Tibial nerve (tissue), 4 donors: Measurements from ENCODE around the gene WFDC8. TPM values are rescaled to one million over a fixed set of nuclear protein-coding genes. Genes with fewer than 3 reads are reported as not detected.
"Not testable (repeated sequence)": the region's sequence is repeated elsewhere in the genome, so short reads cannot be mapped to it uniquely, and the experiment has no call there.

Experiments
- DNase-seq, 2 donors: peaks; one replicate each; pipeline ENCODE4 v3.0.0-alpha.2; 2019; ENCODE audit warnings: low spot score in 2 of 2
- H3K27ac ChIP-seq, 4 donors: fragments of 200-600 bp; sonication (generic) in 3 of 4; one replicate each; pipeline ENCODE4 v1.5.1; 2017 to 2019; ENCODE audit warnings: mild to moderate bottlenecking in 1 of 4
- H3K27me3 ChIP-seq, 2 donors: fragments of 200-600 bp; sonication (generic) in 1 of 2; one replicate each; pipeline versions ENCODE4 v1.5.1 to v1.6.0; 2017 to 2019
- H3K36me3 ChIP-seq, 3 donors: fragments of 200-600 bp; sonication (generic); one replicate each; pipeline ENCODE4 v1.5.1; 2018 to 2019
- H3K4me1 ChIP-seq, 4 donors: fragments of 200-600 bp; sonication (generic) in 3 of 4; one replicate each; pipeline ENCODE4 v1.5.1; 2017 to 2019
- H3K4me3 ChIP-seq, 4 donors: fragments of 200-600 bp; sonication (generic) in 3 of 4; one replicate each; pipeline ENCODE4 v1.5.1; 2017 to 2019; ENCODE audit warnings: mild to moderate bottlenecking in 1 of 4, moderate library complexity in 1 of 4
- H3K9me3 ChIP-seq, 4 donors: fragments of 200-600 bp; sonication (generic) in 3 of 4; one replicate each; pipeline ENCODE4 v1.5.1; 2017 to 2019
- EP300 ChIP-seq, 2 donors: sonication (generic); formaldehyde crosslinking; IDR thresholded peaks; one replicate each; pipeline ENCODE4 v1.6.1; 2017; ENCODE audit warnings: antibody characterized with exemption in 2 of 2, mild to moderate bottlenecking in 1 of 2
- POLR2A ChIP-seq, 2 donors: fragments of 450-650 bp; IDR thresholded peaks; one replicate each; pipeline ENCODE4 v1.6.1; 2017; ENCODE audit warnings: antibody characterized with exemption in 2 of 2, mild to moderate bottlenecking in 2 of 2, moderate library complexity in 2 of 2
- WGBS, 2 donors: methylation state at CpG; one replicate each; pipeline ENCODE4 v1.1.5; 2018; 5-methylcytosine and 5-hydroxymethylcytosine counted together
- total RNA-seq, 4 donors: library from RNA; depleted of rRNA; stranded (reverse); fragments of >200 nt; gene quantifications; one replicate each; pipeline ENCODE4 v1.1.0, GENCODE V29; 2016
- TF ChIP-seq, protein P1 (sequence below), 5 experiments: fragments of 200-600 bp in 3 of 5; fragments of 450-650 bp in 2 of 5; sonication (generic) in 3 of 5; IDR thresholded peaks; one replicate each; pipeline ENCODE4 v1.5.1; 2016 to 2019; ENCODE audit warnings: antibody characterized with exemption in 5 of 5, mild to moderate bottlenecking in 3 of 5, moderate library complexity in 2 of 5

The WFDC8 gene
- total RNA-seq, 4 donors from 2014 or later: not detected

DNA sequence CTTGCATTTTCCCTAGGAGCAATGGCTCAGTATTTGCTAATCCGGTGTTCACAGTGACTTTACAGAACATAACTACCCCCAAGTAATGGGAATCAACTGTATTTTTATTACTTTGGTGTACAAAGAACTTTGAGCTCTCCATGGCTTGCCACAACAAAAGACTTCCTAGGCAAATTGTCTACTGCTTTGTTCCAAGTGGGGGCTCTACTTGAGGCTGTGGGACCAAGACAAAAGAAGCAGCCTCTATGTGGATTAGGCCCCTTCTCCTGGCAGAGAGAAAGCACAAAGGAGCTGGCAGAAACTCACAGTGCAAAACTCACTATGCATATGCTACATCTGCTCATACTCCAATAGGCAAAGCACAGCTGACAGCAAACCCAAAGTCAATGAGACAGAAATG, 853 bp downstream of the WFDC8 start:
- no peak overlapping the region for H3K4me3 ChIP-seq
- peaks cover 0 to 5% (median 0%) of the 10 kb centered on the region in 4 donors for H3K9me3 ChIP-seq
- TF ChIP-seq, protein P1, sequence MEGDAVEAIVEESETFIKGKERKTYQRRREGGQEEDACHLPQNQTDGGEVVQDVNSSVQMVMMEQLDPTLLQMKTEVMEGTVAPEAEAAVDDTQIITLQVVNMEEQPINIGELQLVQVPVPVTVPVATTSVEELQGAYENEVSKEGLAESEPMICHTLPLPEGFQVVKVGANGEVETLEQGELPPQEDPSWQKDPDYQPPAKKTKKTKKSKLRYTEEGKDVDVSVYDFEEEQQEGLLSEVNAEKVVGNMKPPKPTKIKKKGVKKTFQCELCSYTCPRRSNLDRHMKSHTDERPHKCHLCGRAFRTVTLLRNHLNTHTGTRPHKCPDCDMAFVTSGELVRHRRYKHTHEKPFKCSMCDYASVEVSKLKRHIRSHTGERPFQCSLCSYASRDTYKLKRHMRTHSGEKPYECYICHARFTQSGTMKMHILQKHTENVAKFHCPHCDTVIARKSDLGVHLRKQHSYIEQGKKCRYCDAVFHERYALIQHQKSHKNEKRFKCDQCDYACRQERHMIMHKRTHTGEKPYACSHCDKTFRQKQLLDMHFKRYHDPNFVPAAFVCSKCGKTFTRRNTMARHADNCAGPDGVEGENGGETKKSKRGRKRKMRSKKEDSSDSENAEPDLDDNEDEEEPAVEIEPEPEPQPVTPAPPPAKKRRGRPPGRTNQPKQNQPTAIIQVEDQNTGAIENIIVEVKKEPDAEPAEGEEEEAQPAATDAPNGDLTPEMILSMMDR (IDR thresholded peaks at IDR 0.05): no peak
- TF ChIP-seq POLR2A (IDR thresholded peaks at IDR 0.05): no peak
- no peak for TF ChIP-seq EP300 (IDR thresholded peaks at IDR 0.05)
- H3K4me1 ChIP-seq: peaks cover 0 to 7% (median 0%) of the 10 kb centered on the region in 4 donors
- no peak for DNase-seq
- no peaks in the 10 kb centered on the region for H3K36me3 ChIP-seq
- no peak overlapping the region for H3K27ac ChIP-seq
- WGBS, 2 donors: 77 to 81% methylated on average over 1 of the region's 1 CpG
- no peaks in the 10 kb centered on the region for H3K27me3 ChIP-seq

DNA sequence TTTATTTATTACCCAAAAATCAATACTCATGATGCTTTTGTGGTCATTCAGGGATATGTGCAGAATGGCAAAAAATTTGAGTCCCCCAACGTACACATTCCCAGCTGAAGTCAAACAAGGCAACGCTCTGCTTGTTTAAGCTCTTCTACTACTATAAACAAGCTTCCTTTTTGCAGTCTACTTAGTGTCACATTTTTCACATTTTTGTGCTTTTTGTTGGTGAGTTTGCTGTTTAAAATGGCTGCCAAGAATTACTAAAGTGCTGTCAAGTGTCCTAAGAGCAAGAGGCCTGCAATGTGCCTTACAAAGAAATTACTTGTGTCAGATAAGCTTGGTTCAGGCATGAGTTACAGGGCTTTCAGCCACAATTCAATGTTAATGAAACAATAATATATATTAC, 2.1 kb downstream of the WFDC8 start:
- Histone ChIP-seq H3K4me3 (no peak overlapping the region), H3K27me3 (no peaks in the 10 kb centered on the region), H3K9me3 (peaks cover 0 to 5% (median 0%) of the 10 kb centered on the region in 4 donors), H3K36me3 (no peaks in the 10 kb centered on the region), H3K27ac (no peak overlapping the region), H3K4me1 (peaks cover 0 to 7% (median 0%) of the 10 kb centered on the region in 4 donors)
- TF ChIP-seq, protein P1 (IDR thresholded peaks at IDR 0.05): no peak
- TF ChIP-seq EP300 (IDR thresholded peaks at IDR 0.05) (no peak), POLR2A (IDR thresholded peaks at IDR 0.05) (no peak)
- WGBS, 2 donors: 21 to 27% methylated on average over 2 of the region's 2 CpGs
- no peak for DNase-seq

DNA sequence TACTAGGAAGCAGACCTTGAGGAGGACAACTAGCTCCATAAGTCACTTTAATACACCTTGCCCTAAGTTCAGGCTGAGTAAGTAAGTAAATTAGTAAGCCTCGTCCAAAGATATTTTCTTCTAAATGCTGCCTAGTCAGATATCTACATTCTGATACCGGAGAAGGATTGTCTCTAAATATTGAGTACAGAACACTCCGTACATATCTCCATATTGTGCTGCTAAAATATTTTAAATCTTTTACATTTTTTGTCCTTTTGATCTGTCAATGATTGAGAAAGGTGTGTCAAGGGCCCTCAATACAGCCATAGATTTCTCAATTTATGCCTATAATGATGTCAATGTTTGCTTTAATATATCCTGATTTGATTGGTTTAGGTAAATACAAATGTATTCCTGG, 3.2 kb downstream of the WFDC8 start:
- WGBS, 2 donors: 96 to 98% methylated on average over 3 of the region's 3 CpGs
- Histone ChIP-seq H3K9me3 (peaks cover 0 to 5% (median 0%) of the 10 kb centered on the region in 4 donors), H3K27me3 (no peaks in the 10 kb centered on the region), H3K4me3 (no peak overlapping the region), H3K36me3 (no peaks in the 10 kb centered on the region), H3K4me1 (peaks cover 0 to 7% (median 0%) of the 10 kb centered on the region in 4 donors), H3K27ac (no peak overlapping the region)
- DNase-seq: no peak
- TF ChIP-seq, protein P1 (IDR thresholded peaks at IDR 0.05): no peak
- no peak for TF ChIP-seq EP300 (IDR thresholded peaks at IDR 0.05)
- TF ChIP-seq POLR2A (IDR thresholded peaks at IDR 0.05): no peak

DNA sequence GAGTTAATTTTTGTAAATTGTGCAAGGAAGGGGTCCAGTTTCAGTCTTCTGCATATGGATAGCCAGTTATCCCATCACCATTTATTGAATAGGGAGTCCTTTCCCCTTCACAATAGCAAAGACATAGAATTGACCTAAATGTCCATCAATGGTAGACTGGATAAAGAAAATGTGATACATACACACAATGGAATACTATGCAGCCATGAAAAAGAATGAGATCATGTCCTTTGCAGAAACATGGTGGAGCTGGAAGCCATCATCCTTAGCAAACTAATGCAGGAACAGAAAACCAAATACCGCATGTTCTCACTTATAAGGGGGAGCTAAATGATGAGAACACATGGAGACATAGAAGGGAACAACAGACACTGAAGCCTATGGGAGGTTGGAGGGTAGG, 9.4 kb downstream of the WFDC8 start:
- H3K36me3 ChIP-seq, H3K4me1 ChIP-seq, H3K9me3 ChIP-seq, H3K27me3 ChIP-seq, DNase-seq, H3K4me3 ChIP-seq, H3K27ac ChIP-seq: not testable (repeated sequence)
- WGBS, 2 donors: 91 to 93% methylated on average over 1 of the region's 1 CpG

DNA sequence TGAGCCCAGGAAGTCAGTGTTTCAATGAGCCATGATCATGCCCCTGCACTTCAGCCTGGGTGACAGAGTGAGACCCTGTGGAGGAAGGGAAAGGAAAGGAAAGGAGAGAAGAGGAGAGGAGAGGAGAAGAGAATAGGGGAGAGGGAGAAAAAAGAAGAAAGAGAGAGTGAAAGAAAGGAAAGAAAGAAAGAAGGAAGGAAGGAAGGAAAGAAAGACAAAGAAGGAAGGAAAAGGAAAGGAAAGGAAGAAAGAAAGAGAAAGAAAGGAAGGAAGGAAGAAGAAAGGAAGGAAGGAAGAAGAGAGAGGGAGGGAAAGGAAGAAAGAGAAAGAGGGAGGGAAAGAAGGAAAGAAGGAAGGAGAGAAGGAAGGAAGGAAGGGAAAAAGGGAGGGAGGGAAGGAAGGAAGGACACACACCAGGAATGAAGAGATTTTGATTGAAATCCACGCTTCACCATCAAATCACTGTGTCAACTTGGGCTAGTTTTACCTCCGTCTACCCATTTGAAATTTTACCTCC, 14.3 kb downstream of the WFDC8 start:
- Histone ChIP-seq H3K4me3 (no peak overlapping the region), H3K4me1 (no peaks in the 10 kb centered on the region), H3K36me3 (no peaks in the 10 kb centered on the region), H3K27ac (no peak overlapping the region), H3K9me3 (no peaks in the 10 kb centered on the region), H3K27me3 (no peaks in the 10 kb centered on the region)
- TF ChIP-seq EP300 (IDR thresholded peaks at IDR 0.05): no peak
- no peak for TF ChIP-seq POLR2A (IDR thresholded peaks at IDR 0.05)
- TF ChIP-seq, protein P1 (IDR thresholded peaks at IDR 0.05): no peak
- 82 to 87% methylated on average over 2 of the region's 2 CpGs for WGBS, 2 donors
- DNase-seq: no peak

DNA sequence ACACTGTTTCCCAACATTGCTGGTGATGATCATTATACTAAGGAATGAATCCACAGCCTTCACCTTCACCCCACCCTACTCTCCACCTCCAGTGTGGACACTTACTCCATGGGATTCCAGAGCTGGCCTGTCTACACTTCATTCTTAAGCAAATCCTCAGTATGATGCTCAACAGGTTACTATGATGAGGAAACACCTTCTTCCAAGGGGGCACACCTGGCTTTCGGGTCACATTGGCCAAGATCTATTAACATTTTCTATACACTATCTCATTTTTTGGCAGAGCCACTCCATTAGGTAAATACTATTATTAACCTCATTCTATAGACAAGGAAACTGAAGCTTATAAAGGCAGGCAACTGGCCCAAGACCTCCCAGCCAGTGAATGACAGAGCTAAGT, 23.9 kb downstream of the WFDC8 start:
- Histone ChIP-seq H3K27ac (no peak overlapping the region), H3K27me3 (no peaks in the 10 kb centered on the region), H3K36me3 (no peaks in the 10 kb centered on the region), H3K4me1 (no peaks in the 10 kb centered on the region), H3K9me3 (no peaks in the 10 kb centered on the region), H3K4me3 (no peak overlapping the region)
- 90 to 94% methylated on average over 1 of the region's 1 CpG for WGBS, 2 donors
- DNase-seq: no peak
- no peak for TF ChIP-seq EP300 (IDR thresholded peaks at IDR 0.05)
- TF ChIP-seq POLR2A (IDR thresholded peaks at IDR 0.05): no peak
- TF ChIP-seq, protein P1 (IDR thresholded peaks at IDR 0.05): no peak
